ENCODE data around the gene TMEM178B.

- TF ChIP-seq POLR2A (IDR thresholded peaks at IDR 0.05): no peak
- no peak for TF ChIP-seq CTCF (IDR thresholded peaks at IDR 0.05)
Measured at GRCh38 chr7:141370178-141370577, 296.3 kb downstream of the TMEM178B start.

Data from sigmoid colon (tissue), 3 donors.